GM18498 (cell line): ENCODE results near the gene PPFIA3.
"Not testable (repeated sequence)": the region's sequence is repeated elsewhere in the genome, so short reads cannot be mapped to it uniquely, and the experiment has no call there.

Source experiments
- ATAC-seq: cut with Tn5 transposase; IDR thresholded peaks from one replicate; pipeline ENCODE4 v1.9.1; 2021; ENCODE audit warnings: mild to moderate bottlenecking, moderate library complexity; ENCODE audit not compliant: unreplicated experiment

The PPFIA3 gene

DNA sequence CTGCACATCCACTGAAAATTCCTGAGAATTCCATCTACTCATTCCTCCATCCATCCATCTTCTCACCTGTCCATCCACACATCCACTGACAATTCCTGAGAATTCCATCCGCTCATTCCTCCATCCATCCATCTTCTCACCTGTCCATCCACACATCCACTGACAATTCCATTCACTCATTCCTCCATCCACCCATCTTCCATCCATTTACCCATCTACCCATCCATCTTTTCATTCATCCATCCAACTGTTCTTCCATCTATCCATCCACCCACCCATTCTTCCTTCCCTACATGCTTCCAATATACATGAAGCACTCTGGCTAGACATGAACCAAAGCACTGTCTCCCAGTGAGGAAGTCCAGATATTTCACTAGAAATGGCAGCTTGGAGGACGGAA, 53.9 kb downstream of the PPFIA3 start:
- no peak for ATAC-seq

- ATAC-seq: no peak
Measured at GRCh38 chr19:49180659-49181058, 61.3 kb downstream of the PPFIA3 start.

- ATAC-seq: not testable (repeated sequence)
Measured at GRCh38 chr19:49182010-49182847, 62.9 kb downstream of the PPFIA3 start.

DNA sequence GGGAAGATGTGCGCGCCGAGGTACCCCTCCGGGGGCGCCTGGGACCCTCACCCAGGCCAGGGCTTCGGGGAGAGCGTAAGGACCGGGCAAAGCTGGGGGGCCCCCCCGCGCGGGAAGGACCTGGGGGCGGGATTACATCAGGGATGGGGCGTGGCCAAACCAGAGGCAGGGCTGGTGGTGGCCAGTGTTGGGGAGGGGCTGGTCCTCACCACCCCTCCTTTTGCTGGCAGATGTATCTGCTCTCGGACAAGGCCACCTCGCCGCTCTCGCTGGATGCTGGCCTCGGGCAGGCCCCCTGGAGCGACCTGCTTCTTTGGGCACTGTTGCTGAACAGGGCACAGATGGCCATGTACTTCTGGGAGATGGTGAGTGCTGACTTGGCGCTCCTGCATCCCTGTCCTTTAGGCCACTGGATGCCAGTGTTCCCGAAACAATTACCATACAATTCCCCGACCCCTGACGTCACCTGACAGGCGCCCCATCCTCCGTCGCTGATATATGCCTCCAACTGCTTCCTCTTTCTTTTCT, 63.6 kb downstream of the PPFIA3 start:
- ATAC-seq: no peak

DNA sequence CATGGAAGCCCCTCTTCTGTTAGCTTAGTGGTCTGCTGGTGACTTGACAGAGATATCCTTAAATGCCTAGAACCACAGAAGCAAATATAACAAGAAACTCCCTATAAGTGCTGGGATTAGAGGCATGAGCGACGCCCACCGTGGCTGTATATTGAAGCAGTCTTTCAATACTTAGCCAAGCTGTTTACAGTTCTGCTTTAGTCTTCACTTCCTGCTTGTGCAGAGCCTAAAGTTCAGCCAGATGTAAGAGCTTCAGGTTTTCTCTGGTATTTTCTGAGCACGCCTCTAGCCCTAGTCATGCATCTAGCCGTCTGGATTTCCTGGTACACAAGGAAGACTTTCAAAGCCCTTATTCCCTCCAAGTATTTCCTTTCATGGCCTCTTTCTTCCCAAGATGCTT, 66.8 kb downstream of the PPFIA3 start:
- ATAC-seq: no peak

- no peak for ATAC-seq
Measured at GRCh38 chr19:49188626-49189200, 69.4 kb downstream of the PPFIA3 start.

GRCh38 chr19:49189259-49189658, 69.9 kb downstream of the PPFIA3 start:
- no peak for ATAC-seq

DNA sequence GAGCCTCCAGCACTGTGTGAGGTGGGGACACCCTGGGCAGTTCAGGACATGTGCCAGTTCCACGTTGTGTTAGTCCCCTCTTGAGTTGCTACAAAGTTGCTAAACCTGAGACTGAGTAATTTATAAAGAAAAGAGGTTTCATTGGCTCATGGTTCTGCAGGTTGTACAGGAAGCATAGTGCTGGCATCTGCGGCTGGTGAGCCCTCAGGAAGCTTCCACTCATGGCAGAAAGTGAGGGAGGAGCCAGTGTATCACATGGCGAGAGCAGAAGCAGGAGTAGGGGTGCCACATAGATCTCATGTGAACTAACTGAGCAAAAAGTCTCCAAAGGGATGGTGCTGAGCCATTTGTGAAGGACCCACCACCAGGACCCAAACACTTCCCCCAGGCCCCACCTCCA, 71.4 kb downstream of the PPFIA3 start:
- no peak for ATAC-seq

- ATAC-seq: no peak
Measured at GRCh38 chr19:49193822-49194394, 74.6 kb downstream of the PPFIA3 start.

- ATAC-seq: no peak
Measured at GRCh38 chr19:49194408-49194807, 75.1 kb downstream of the PPFIA3 start.

DNA sequence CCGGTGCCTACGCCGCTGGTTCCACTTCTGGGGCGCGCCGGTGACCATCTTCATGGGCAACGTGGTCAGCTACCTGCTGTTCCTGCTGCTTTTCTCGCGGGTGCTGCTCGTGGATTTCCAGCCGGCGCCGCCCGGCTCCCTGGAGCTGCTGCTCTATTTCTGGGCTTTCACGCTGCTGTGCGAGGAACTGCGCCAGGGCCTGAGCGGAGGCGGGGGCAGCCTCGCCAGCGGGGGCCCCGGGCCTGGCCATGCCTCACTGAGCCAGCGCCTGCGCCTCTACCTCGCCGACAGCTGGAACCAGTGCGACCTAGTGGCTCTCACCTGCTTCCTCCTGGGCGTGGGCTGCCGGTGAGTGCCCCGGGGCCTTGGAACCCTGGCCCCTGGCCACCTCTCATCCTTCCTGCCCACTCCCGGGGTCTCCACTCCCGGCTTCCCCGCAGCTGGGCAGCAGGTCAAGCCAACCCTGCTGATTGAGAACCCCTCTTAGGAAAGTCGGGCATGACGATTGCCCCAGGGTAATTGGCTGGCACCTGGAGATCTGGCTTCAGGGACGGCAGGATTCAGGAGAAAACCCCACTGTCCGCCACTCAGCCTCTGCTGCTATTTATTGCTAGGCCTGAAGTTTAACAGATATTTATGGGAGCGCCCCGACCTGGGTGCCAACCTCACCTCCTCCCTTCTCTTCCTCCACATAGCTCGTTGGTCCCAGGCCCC, 77.3 kb downstream of the PPFIA3 start:
- ATAC-seq: no peak

- no peak for ATAC-seq
Measured at GRCh38 chr19:49200238-49200862, 81.0 kb downstream of the PPFIA3 start.
